Measurements from ENCODE around the gene NUB1.

DNA sequence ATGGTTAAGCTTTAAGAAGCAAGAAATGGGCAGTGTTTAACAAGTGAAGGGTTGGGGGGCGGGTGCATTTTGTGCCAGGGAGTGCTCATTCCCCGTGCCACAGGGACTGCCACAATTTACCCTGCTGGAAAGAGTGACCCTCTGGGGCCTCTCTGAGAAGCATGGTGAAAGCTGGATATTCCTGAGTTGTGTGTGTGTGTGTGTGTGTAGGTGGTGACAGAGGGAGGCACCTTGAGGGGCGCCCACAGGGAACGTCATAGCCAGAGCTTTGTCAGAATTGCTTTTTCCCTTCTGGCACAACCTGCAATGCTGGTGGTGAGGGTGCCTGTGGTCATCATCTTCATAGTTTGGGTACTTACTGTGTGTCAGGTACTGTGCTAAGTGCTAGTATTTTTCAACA, 70.7 kb downstream of the NUB1 start:
- TF ChIP-seq CTCF (IDR thresholded peaks at IDR 0.05), result no peak
- TF ChIP-seq POLR2A (IDR thresholded peaks at IDR 0.05), result no peak
